ENCODE results near the gene ZGRF1. TPM values are rescaled to one million over a fixed set of nuclear protein-coding genes. Genes with fewer than 3 reads are reported as not detected.

ZGRF1 gene
- total RNA-seq = 10.0 and 15.1 TPM in 2 replicates

GRCh38 chr4:112636688-112637551, at the start of gene ZGRF1, which contains the start of gene LARP7:
TSS of gene ZGRF1 (minus strand) at chr4:112636909. CDS start at chr4:112633176, 3,733 bp downstream.
TSS of gene LARP7 (plus strand) at chr4:112637143. CDS start at chr4:112644670, 7,527 bp downstream.
- DNase-seq (ENCODE audit: low read depth) = peak; percentile 100
- peak within 1 kb of the TSS; percentile 81 for H3K4me3 ChIP-seq (ENCODE audit: low read depth, low read length)
- peak; percentile 95 for TF ChIP-seq CTCF (IDR thresholded peaks at IDR 0.05; ENCODE audit: insufficient read depth, low read depth, low read length)

GRCh38 chr4:112680996-112681395, 44.3 kb upstream of the ZGRF1 start:
- no peak for TF ChIP-seq CTCF (IDR thresholded peaks at IDR 0.05; ENCODE audit: insufficient read depth, low read depth, low read length)
- no peak for DNase-seq (ENCODE audit: low read depth)
- H3K4me3 ChIP-seq (ENCODE audit: low read depth, low read length) = no peak overlapping the region

GRCh38 chr4:112677519-112678091, 40.9 kb upstream of the ZGRF1 start:
- no peak overlapping the region for H3K4me3 ChIP-seq (ENCODE audit: low read depth, low read length)
- TF ChIP-seq CTCF (IDR thresholded peaks at IDR 0.05; ENCODE audit: insufficient read depth, low read depth, low read length) = no peak
- DNase-seq (ENCODE audit: low read depth) = no peak

- no peak for DNase-seq (ENCODE audit: low read depth)
- H3K4me3 ChIP-seq (ENCODE audit: low read depth, low read length) = no peak overlapping the region
- no peak for TF ChIP-seq CTCF (IDR thresholded peaks at IDR 0.05; ENCODE audit: insufficient read depth, low read depth, low read length)
Measured at GRCh38 chr4:112674376-112674775, 37.7 kb upstream of the ZGRF1 start.

- TF ChIP-seq CTCF (IDR thresholded peaks at IDR 0.05; ENCODE audit: insufficient read depth, low read depth, low read length) = no peak
- no peak for DNase-seq (ENCODE audit: low read depth)
Measured at GRCh38 chr4:112673686-112674085, 37.0 kb upstream of the ZGRF1 start.

GRCh38 chr4:112673076-112673475, 36.4 kb upstream of the ZGRF1 start:
- DNase-seq (ENCODE audit: low read depth) = no peak
- no peak overlapping the region for H3K4me3 ChIP-seq (ENCODE audit: low read depth, low read length)
- TF ChIP-seq CTCF (IDR thresholded peaks at IDR 0.05; ENCODE audit: insufficient read depth, low read depth, low read length) = no peak

More at GRCh38 chr4:112673686-112674085, 37.0 kb upstream of the ZGRF1 start:
- no peak overlapping the region for H3K4me3 ChIP-seq (ENCODE audit: low read depth, low read length)

All from fibroblast of villous mesenchyme (primary cell).